Measurements from ENCODE around the gene IGIP. TPM values are rescaled to one million over a fixed set of nuclear protein-coding genes. Genes with fewer than 3 reads are reported as not detected.

IGIP gene
- total RNA-seq, 3 donors from 2014 or later (not counting 1 experiment from before 2014, with no cell fraction given): 2.2 to 4.0 (median 4.0) TPM

DNA sequence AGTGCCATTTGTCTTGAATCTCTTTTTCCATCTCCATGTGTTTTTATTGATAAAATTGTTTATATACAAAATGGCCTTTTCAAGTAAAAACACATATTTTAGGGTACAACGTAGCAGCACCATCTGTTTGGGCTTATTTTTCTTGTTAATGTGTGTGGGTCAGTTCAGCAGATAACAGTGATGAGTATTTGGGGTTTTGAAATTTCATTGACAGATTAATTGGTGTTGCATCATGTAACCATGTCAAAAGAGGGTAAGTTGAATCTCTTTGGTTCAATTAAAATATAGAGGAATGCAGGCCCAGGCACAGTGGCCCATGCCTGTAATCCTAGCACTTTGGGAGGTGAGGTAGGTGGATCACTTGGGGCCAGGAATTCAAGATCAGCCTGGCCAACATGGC is 31.9 kb upstream of the IGIP start:
- 80% methylated on average over 1 of the region's 1 CpG for WGBS (ENCODE audit: insufficient coverage)
- peaks cover 25 to 36% of the 10 kb centered on the region in 2 donors for H3K27me3 Mint-ChIP-seq (ENCODE audit: low read depth in 2 of 2)
- peaks cover 4 to 15% of the 10 kb centered on the region in 2 donors for H3K9me3 Mint-ChIP-seq
- DNase-seq: no peak
- H3K4me3 ChIP-seq (ENCODE audit: low read length): no peak overlapping the region
- intact Hi-C loops (cut with micrococcal nuclease): no loop called here
- no peaks in the 10 kb centered on the region for H3K4me1 Mint-ChIP-seq
- H3K4me1 ChIP-seq (ENCODE audit: control insufficient read depth, insufficient read depth, low read length): no peaks in the 10 kb centered on the region
- peaks cover 4% of the 10 kb centered on the region for H3K27me3 ChIP-seq (ENCODE audit: control insufficient read depth, insufficient read depth, low read length)
- TF ChIP-seq, protein P1, sequence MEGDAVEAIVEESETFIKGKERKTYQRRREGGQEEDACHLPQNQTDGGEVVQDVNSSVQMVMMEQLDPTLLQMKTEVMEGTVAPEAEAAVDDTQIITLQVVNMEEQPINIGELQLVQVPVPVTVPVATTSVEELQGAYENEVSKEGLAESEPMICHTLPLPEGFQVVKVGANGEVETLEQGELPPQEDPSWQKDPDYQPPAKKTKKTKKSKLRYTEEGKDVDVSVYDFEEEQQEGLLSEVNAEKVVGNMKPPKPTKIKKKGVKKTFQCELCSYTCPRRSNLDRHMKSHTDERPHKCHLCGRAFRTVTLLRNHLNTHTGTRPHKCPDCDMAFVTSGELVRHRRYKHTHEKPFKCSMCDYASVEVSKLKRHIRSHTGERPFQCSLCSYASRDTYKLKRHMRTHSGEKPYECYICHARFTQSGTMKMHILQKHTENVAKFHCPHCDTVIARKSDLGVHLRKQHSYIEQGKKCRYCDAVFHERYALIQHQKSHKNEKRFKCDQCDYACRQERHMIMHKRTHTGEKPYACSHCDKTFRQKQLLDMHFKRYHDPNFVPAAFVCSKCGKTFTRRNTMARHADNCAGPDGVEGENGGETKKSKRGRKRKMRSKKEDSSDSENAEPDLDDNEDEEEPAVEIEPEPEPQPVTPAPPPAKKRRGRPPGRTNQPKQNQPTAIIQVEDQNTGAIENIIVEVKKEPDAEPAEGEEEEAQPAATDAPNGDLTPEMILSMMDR (IDR thresholded peaks at IDR 0.05): no peak
- peaks cover 20% of the 10 kb centered on the region for H3K36me3 Mint-ChIP-seq
- H3K4me3 Mint-ChIP-seq: no peak overlapping the region
- ATAC-seq: no peak
- H3K36me3 ChIP-seq (ENCODE audit: control insufficient read depth, insufficient read depth, low read length): no peaks in the 10 kb centered on the region
- H3K9me3 ChIP-seq (ENCODE audit: control insufficient read depth, insufficient read depth, low read length): peaks cover 4% of the 10 kb centered on the region
- H3K27ac ChIP-seq (ENCODE audit: low read length): no peak overlapping the region
- H3K27ac Mint-ChIP-seq: no peak overlapping the region

DNA sequence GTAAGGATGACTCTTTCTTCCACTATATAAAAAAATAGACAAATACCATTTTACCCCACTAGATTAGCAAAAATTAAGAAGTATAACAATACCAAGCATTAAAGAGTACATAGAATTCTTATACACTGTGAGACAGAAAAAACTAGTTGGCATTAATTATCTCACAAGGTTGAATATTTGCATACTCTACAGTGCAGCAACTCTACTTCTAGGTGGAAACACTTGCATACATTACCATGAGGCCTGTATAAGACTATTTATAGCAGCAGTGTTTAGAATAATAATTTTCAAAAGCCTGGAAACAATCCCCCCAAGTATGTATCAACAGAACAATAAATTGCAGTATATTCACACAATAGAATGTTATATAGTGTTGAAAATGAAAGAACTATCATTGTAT is 30.8 kb upstream of the IGIP start:
- peaks cover 4 to 10% of the 10 kb centered on the region in 2 donors for H3K9me3 Mint-ChIP-seq
- H3K27me3 Mint-ChIP-seq (ENCODE audit: low read depth in 2 of 2): peaks cover 22 to 31% of the 10 kb centered on the region in 2 donors
- Histone ChIP-seq H3K9me3 (ENCODE audit: control insufficient read depth, insufficient read depth, low read length) (peaks cover 2% of the 10 kb centered on the region), H3K4me1 (ENCODE audit: control insufficient read depth, insufficient read depth, low read length) (no peaks in the 10 kb centered on the region), H3K4me3 (ENCODE audit: low read length) (no peak overlapping the region), H3K27ac (ENCODE audit: low read length) (no peak overlapping the region), H3K27me3 (ENCODE audit: control insufficient read depth, insufficient read depth, low read length) (peaks cover 4% of the 10 kb centered on the region), H3K36me3 (ENCODE audit: control insufficient read depth, insufficient read depth, low read length) (no peaks in the 10 kb centered on the region)
- no peak overlapping the region for H3K27ac Mint-ChIP-seq
- DNase-seq: no peak
- intact Hi-C loops (cut with micrococcal nuclease): no loop called here
- TF ChIP-seq, protein P1 (IDR thresholded peaks at IDR 0.05): no peak
- ATAC-seq: no peak
- H3K4me3 Mint-ChIP-seq: no peak overlapping the region
- no peaks in the 10 kb centered on the region for H3K4me1 Mint-ChIP-seq
- peaks cover 12% of the 10 kb centered on the region for H3K36me3 Mint-ChIP-seq

DNA sequence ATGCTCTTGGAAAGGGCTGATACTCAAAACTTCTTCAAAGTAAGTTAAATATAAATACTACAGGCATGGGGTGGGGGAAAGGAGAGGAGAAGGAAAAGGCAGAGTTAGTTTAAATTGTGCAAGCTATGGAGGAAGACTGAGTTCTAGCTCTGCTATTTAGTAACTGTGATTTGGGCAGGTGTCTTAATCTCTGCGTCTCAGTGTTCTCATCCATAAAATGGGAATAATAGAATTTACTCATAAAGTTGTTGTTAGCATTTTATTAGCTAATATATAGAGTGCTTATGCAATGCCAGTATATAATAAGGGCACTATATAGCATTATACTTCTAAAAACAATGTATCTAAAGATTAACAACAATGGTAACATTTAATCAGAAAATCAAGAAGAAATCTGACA is 24.6 kb upstream of the IGIP start:
- Mint-ChIP-seq H3K27ac (no peak overlapping the region), H3K9me3 (no peaks in the 10 kb centered on the region)
- intact Hi-C loops (cut with micrococcal nuclease): no loop called here

DNA sequence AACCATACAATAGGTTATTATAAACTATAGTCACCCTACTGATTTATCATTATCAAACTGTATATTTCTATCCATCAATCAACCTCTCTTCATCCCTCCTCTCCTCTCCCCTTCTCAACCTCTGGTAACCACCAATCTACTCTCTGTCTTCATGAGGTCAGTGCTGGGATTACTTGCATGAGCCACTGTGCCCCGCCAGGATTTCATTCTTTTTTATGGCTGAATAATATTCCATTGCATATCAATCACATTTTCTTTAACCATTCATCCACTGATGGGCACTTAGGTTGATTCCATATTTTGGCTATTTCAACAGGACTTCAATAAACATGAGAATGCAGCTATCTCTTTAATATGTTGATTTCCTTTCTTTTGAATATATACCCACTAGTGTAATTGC is 22.6 kb upstream of the IGIP start:
- H3K27me3 Mint-ChIP-seq (ENCODE audit: low read depth in 2 of 2): peaks cover 21 to 37% of the 10 kb centered on the region in 2 donors
- DNase-seq (no peak), ATAC-seq (no peak)
- Histone ChIP-seq H3K4me3 (ENCODE audit: low read length) (no peak overlapping the region), H3K36me3 (ENCODE audit: control insufficient read depth, insufficient read depth, low read length) (no peaks in the 10 kb centered on the region), H3K4me1 (ENCODE audit: control insufficient read depth, insufficient read depth, low read length) (peaks cover 8% of the 10 kb centered on the region), H3K27me3 (ENCODE audit: control insufficient read depth, insufficient read depth, low read length) (peaks cover 3% of the 10 kb centered on the region), H3K27ac (ENCODE audit: low read length) (no peak overlapping the region), H3K9me3 (ENCODE audit: control insufficient read depth, insufficient read depth, low read length) (no peaks in the 10 kb centered on the region)
- peaks cover 18 to 20% of the 10 kb centered on the region in 2 donors for H3K4me1 Mint-ChIP-seq
- 73% methylated on average over 1 of the region's 1 CpG for WGBS (ENCODE audit: insufficient coverage)
- TF ChIP-seq, protein P1 (IDR thresholded peaks at IDR 0.05): no peak
- no peak overlapping the region for H3K4me3 Mint-ChIP-seq
- intact Hi-C loops (cut with micrococcal nuclease): no loop called here
- H3K9me3 Mint-ChIP-seq: no peaks in the 10 kb centered on the region
- no peak overlapping the region for H3K27ac Mint-ChIP-seq
- H3K36me3 Mint-ChIP-seq: no peaks in the 10 kb centered on the region

More for the DNA sequence above, 24.6 kb upstream of the IGIP start:
- no peak for DNase-seq
- Histone ChIP-seq H3K27me3 (ENCODE audit: control insufficient read depth, insufficient read depth, low read length) (peaks cover 3% of the 10 kb centered on the region), H3K36me3 (ENCODE audit: control insufficient read depth, insufficient read depth, low read length) (no peaks in the 10 kb centered on the region), H3K27ac (ENCODE audit: low read length) (no peak overlapping the region), H3K9me3 (ENCODE audit: control insufficient read depth, insufficient read depth, low read length) (no peaks in the 10 kb centered on the region), H3K4me3 (ENCODE audit: low read length) (no peak overlapping the region), H3K4me1 (ENCODE audit: control insufficient read depth, insufficient read depth, low read length) (no peaks in the 10 kb centered on the region)
- no peak for ATAC-seq
- Mint-ChIP-seq H3K27me3 (ENCODE audit: low read depth in 2 of 2) (peaks cover 29 to 37% of the 10 kb centered on the region in 2 donors), H3K36me3 (no peaks in the 10 kb centered on the region), H3K4me3 (no peak overlapping the region), H3K4me1 (peaks cover 3% of the 10 kb centered on the region in 2 donors)
- 100% methylated on average over 1 of the region's 1 CpG for WGBS (ENCODE audit: insufficient coverage)
- TF ChIP-seq, protein P1 (IDR thresholded peaks at IDR 0.05): no peak
